K562 (cell line): ENCODE measurements around the gene HES3. TPM values are rescaled to one million over a fixed set of nuclear protein-coding genes. Genes with fewer than 3 reads are reported as not detected.

ENCODE experiments used
- CTBP1 ChIP-seq: fragments of 450-650 bp; IDR thresholded peaks from 2 replicates; pipeline ENCODE4 v1.6.1; 2016; ENCODE audit warnings: borderline replicate concordance
- CTCF ChIP-seq, 3 experiments: IDR thresholded peaks in 2 of 3; conservative IDR thresholded peaks in 1 of 3; 2 replicates each; pipeline ENCODE4 v1.5.1; 2011 to 2012; ENCODE audit warnings: low read length in 3 of 3, mild to moderate bottlenecking in 3 of 3, control low read depth in 2 of 3, improper control_type of control experiment in 1 of 3, inconsistent platforms in 1 of 3, low read depth in 1 of 3, mixed read lengths in 1 of 3, moderate library complexity in 1 of 3; ENCODE audit not compliant: insufficient read depth in 2 of 3
- ELF1 ChIP-seq: fragments of 200-800 bp; sonication (Bioruptor generic); IDR thresholded peaks from 2 replicates; pipeline ENCODE4 v1.6.1; 2016; ENCODE audit warnings: missing genetic modification characterization, missing compliant biosample characterization
- FOSL1 ChIP-seq: fragments of 200-800 bp; sonication (Bioruptor generic); conservative IDR thresholded peaks from 2 replicates; pipeline ENCODE4 v1.6.1; 2016; ENCODE audit warnings: missing genetic modification characterization, missing compliant biosample characterization
- HCFC1 ChIP-seq: IDR thresholded peaks from 2 replicates; pipeline ENCODE4 v1.6.1; 2012; ENCODE audit warnings: low read depth, low read length, improper control_type of control experiment
- LCOR ChIP-seq: sonication (generic); formaldehyde crosslinking; IDR thresholded peaks from 2 replicates; pipeline ENCODE4 v1.8.0; 2022; ENCODE audit warnings: mild to moderate bottlenecking, missing genetic modification reagents
- NR0B1 ChIP-seq: fragments of 450-650 bp; IDR thresholded peaks from one replicate; pipeline ENCODE4 v1.6.1; 2018; ENCODE audit warnings: mild to moderate bottlenecking, moderate library complexity; ENCODE audit not compliant: partially characterized antibody
- NR3C1 ChIP-seq: sonication (generic); formaldehyde crosslinking; IDR thresholded peaks from 2 replicates; pipeline ENCODE4 v1.8.1; 2022; ENCODE audit warnings: missing genetic modification reagents
- NRF1 ChIP-seq, 2 experiments: fragments of 450-650 bp; IDR thresholded peaks in 1 of 2; conservative IDR thresholded peaks in 1 of 2; 2 replicates each; pipeline ENCODE4 v1.6.1; 2014; ENCODE audit warnings: mild to moderate bottlenecking in 2 of 2
- SMC3 ChIP-seq: conservative IDR thresholded peaks from 2 replicates; pipeline ENCODE4 v1.6.1; 2011; ENCODE audit warnings: low read depth, low read length, improper control_type of control experiment; ENCODE audit not compliant: insufficient read depth
- SUPT5H ChIP-seq: fragments of 450-650 bp; IDR thresholded peaks from 2 replicates; pipeline ENCODE4 v1.6.1; 2016
- THRA ChIP-seq: fragments of 450-650 bp; IDR thresholded peaks from 2 replicates; pipeline ENCODE4 v1.6.1; 2017; ENCODE audit warnings: mild to moderate bottlenecking, moderate library complexity
- UBTF ChIP-seq, 2 experiments: IDR thresholded peaks; 2 replicates each; pipeline ENCODE4 v1.6.1; 2012; ENCODE audit warnings: improper control_type of control experiment in 2 of 2, low read depth in 2 of 2, low read length in 2 of 2, borderline replicate concordance in 1 of 2
- VEZF1 ChIP-seq: fragments of 200-800 bp; sonication (Bioruptor generic); IDR thresholded peaks from 2 replicates; pipeline ENCODE4 v1.6.1; 2017; ENCODE audit warnings: missing genetic modification characterization, missing compliant biosample characterization
- ZBTB43 ChIP-seq: sonication (generic); formaldehyde crosslinking; IDR thresholded peaks from 2 replicates; pipeline ENCODE4 v1.8.0; 2023; ENCODE audit warnings: mild to moderate bottlenecking, missing genetic modification reagents
- ZNF347 ChIP-seq: fragments of 450-650 bp; formaldehyde crosslinking; IDR thresholded peaks from 2 replicates; pipeline ENCODE4 v1.4.0; 2020; ENCODE audit warnings: low read depth, mild to moderate bottlenecking, moderate library complexity
- polyA plus RNA-seq, 8 experiments: library from polyadenylated mRNA; depleted of rRNA in 4 of 8; stranded (reverse) in 5 of 8; unstranded in 3 of 8; fragments of >200 nt; fragmentation: Nextera tagmentation in 2 of 8; fragmentation: Illumina TruSeq in 1 of 8; extraction: Ambion mirVana in 2 of 8; extraction: Trizol in 1 of 8; gene quantifications; 2 replicates each; pipeline versions ENCODE4 v1.2.1 to v1.2.3, GENCODE V29; 2011 to 2014; ENCODE audit warnings: inconsistent platforms in 1 of 8, missing spikeins in 1 of 8
- total RNA-seq, 7 experiments: library from RNA; depleted of rRNA in 6 of 7; stranded (reverse); fragments of >200 nt in 6 of 7; fragmentation: Illumina TruSeq in 2 of 7; extraction: Trizol in 2 of 7; gene quantifications; 2 replicates each; pipeline versions ENCODE4 v1.2.1 to v1.2.3, GENCODE V29; 2011 to 2021; ENCODE audit warnings: low replicate concordance in 1 of 7

The HES3 gene
- total and polyA plus RNA-seq, 9 of the 15 experiments (the other 6 are each of a cell fraction or from before 2014, with no cell fraction given) = not detected

GRCh38 chr1:6208723-6209660, 35.0 kb upstream of the HES3 start (continued):
- TF ChIP-seq ZNF347 (CRISPR knock-in tag) = no peak
- peak; percentile 88 for TF ChIP-seq ZBTB43 (CRISPR knock-in tag)
- no peak for TF ChIP-seq ELF1 (tag)
- no peak for TF ChIP-seq LCOR (CRISPR knock-in tag)
- TF ChIP-seq NR0B1 = no peak
- TF ChIP-seq SUPT5H = 0 out of 2 replicates have a peak, but pooled peaks have one; percentile 32
- TF ChIP-seq VEZF1 (CRISPR knock-in tag) = peak; percentile 28; the same call in 1 of the 2 replicates
- TF ChIP-seq FOSL1 (tag) = no peak
- peak; percentile 48 for TF ChIP-seq CTBP1
- peak; percentile 9; the same call in 1 of the 2 replicates for TF ChIP-seq NR3C1
- TF ChIP-seq SMC3 = no peak
- TF ChIP-seq NRF1 (conservative IDR thresholded peaks at IDR 0.05 in 1 of 2, IDR thresholded peaks at IDR 0.05 in 1 of 2) = peak; percentile 89 to 91
- 0 out of 2 replicates have a peak, but pooled peaks have one; percentile 24 for TF ChIP-seq HCFC1
- TF ChIP-seq CTCF (IDR thresholded peaks at IDR 0.05 in 2 of 3, conservative IDR thresholded peaks at IDR 0.05 in 1 of 3; ENCODE audit: insufficient read depth in 2 of 3, low read depth in 1 of 3, low read length in 3 of 3) = peak; percentile 62 to 80 (median 63)
- TF ChIP-seq UBTF (IDR thresholded peaks at IDR 0.05; ENCODE audit: borderline replicate concordance in 1 of 2, low read depth in 2 of 2, low read length in 2 of 2) = 0 out of 4 replicates have a peak, but pooled peaks of 1 of the 2 experiments have one; percentile 54
- no peak for TF ChIP-seq THRA
